GM12878 (cell line): ENCODE data around the gene TRIM73. TPM values are rescaled to one million over a fixed set of nuclear protein-coding genes. Genes with fewer than 3 reads are reported as not detected.
A peak's percentile ranks its signal among the peaks of the same experiment; 100 is the strongest.
"Not testable (repeated sequence)": the region's sequence is repeated elsewhere in the genome, so short reads cannot be mapped to it uniquely, and the experiment has no call there.

ENCODE experiments used
- ATAC-seq: fragments of 200-7000 bp; cut with Tn5 transposase; 3 replicates; pipeline ENCODE4 v1.9.1; 2020; ENCODE audit warnings: mild to moderate bottlenecking, moderate library complexity
- BruUV-seq: library from RNA; stranded (reverse); fragments of 400-500 nt; replicated peaks from 2 replicates; lab custom pipeline; 2021; lab: Mats Ljungman, UMichigan
- CTCF ChIA-PET: fragments of 300-600 bp; sonication (Branson Sonifier 250); formaldehyde crosslinking; extraction: SDS; loops from one replicate; lab custom pipeline; 2021; ENCODE audit warnings: inconsistent platforms; lab: Yijun Ruan, JAX
- POLR2A ChIA-PET: fragments of 350-600 bp; formaldehyde crosslinking; extraction: SDS; loops from one replicate; lab custom pipeline; 2021; ENCODE audit warnings: inconsistent platforms; lab: Charles Lee
- RAD21 ChIA-PET: fragments of 300-600 bp; sonication (Branson Sonifier 250); formaldehyde crosslinking; loops from one replicate; lab custom pipeline; 2023; ENCODE audit warnings: antibody characterized with exemption; ENCODE audit not compliant: unreplicated experiment; lab: Charles Lee
- SMC1A ChIA-PET: fragments of 300-600 bp; sonication (Branson Sonifier 250); formaldehyde crosslinking; loops from one replicate; lab custom pipeline; 2023; ENCODE audit not compliant: unreplicated experiment, uncharacterized antibody; lab: Charles Lee
- DNase-seq: peaks from one replicate; pipeline ENCODE4 v3.0.0-alpha.2; 2011; ENCODE audit warnings: low read depth, low spot score
- FAIRE-seq: peaks from 3 replicates; lab custom pipeline; 2011; peaks lifted over from hg19 to GRCh38; lab: Jason Lieb, UNC
- H2AFZ ChIP-seq: 2 replicates; pipeline ENCODE4 v1.6.0; 2011; ENCODE audit warnings: low read depth, low read length, control low read depth; ENCODE audit not compliant: control insufficient read depth
- H3K27ac ChIP-seq: 2 replicates; pipeline ENCODE4 v1.5.1; 2011; ENCODE audit warnings: control low read depth; ENCODE audit not compliant: control insufficient read depth, insufficient read depth
- H3K27me3 ChIP-seq, 2 experiments: replicated peaks in 1 of 2; 2 replicates each; pipeline versions ENCODE4 v1.6.0 to v1.6.1; 2011; ENCODE audit warnings: low read length in 1 of 2; ENCODE audit not compliant: control insufficient read depth in 2 of 2, insufficient read depth in 2 of 2
- H3K36me3 ChIP-seq, 2 experiments: 2 replicates each; pipeline ENCODE4 v1.5.1; 2011; ENCODE audit warnings: low read length in 1 of 2; ENCODE audit not compliant: control insufficient read depth in 2 of 2, insufficient read depth in 2 of 2
- H3K4me1 ChIP-seq: 2 replicates; pipeline ENCODE4 v1.6.1; 2011; ENCODE audit warnings: mild to moderate bottlenecking, low read length, moderate library complexity, mixed read lengths; ENCODE audit not compliant: control insufficient read depth, insufficient read depth
- H3K4me2 ChIP-seq: 2 replicates; pipeline ENCODE4 v1.6.0; 2011; ENCODE audit warnings: control low read depth; ENCODE audit not compliant: control insufficient read depth, insufficient read depth
- H3K4me3 ChIP-seq: fragments of 200-600 bp; sonication (generic); 2 replicates; pipeline ENCODE4 v1.5.1; 2016
- H3K79me2 ChIP-seq: 2 replicates; pipeline ENCODE4 v1.6.0; 2011; ENCODE audit warnings: low read length; ENCODE audit not compliant: control insufficient read depth, insufficient read depth
- H3K9ac ChIP-seq: 2 replicates; pipeline ENCODE4 v1.8.0; 2011; ENCODE audit warnings: low read length, control low read depth, mixed read lengths; ENCODE audit not compliant: control insufficient read depth, insufficient read depth
- H3K9me3 ChIP-seq: replicated peaks from 3 replicates; pipeline ENCODE4 v1.5.1; 2011; ENCODE audit warnings: mild to moderate bottlenecking, low read length; ENCODE audit not compliant: control insufficient read depth, insufficient read depth
- H4K20me1 ChIP-seq: 2 replicates; pipeline ENCODE4 v1.6.0; 2011; ENCODE audit not compliant: control insufficient read depth, insufficient read depth
- WGBS: methylation state at CpG from one replicate; pipeline ENCODE4 v1.1.6; 2016; ENCODE audit warnings: low lambda C conversion rate; ENCODE audit not compliant: insufficient replicate concordance, insufficient coverage; ENCODE audit errors: missing lambda C conversion rate; 5-methylcytosine and 5-hydroxymethylcytosine counted together
- in situ Hi-C: fragments of 300-500 bp; cut with MboI; formaldehyde crosslinking; loops from 9 replicates; pipeline ENCODE4 v1.14.3; 2018; ENCODE audit warnings: mixed read lengths
- intact Hi-C: fragments of 100-400 bp; cut with micrococcal nuclease; formaldehyde crosslinking; loops from one replicate; pipeline ENCODE4 v1.14.2; 2022; ENCODE audit not compliant: unreplicated experiment
- polyA plus RNA-seq, 11 experiments: library from polyadenylated mRNA; depleted of rRNA in 4 of 11; unstranded in 6 of 11; stranded (reverse) in 5 of 11; fragments of >200 nt; fragmentation: Nextera tagmentation in 4 of 11; fragmentation: Illumina TruSeq in 1 of 11; extraction: Ambion mirVana in 4 of 11; extraction: Trizol in 1 of 11; gene quantifications; 1 replicate in 1 of 11; 2 replicates in 10 of 11; pipeline versions ENCODE4 v1.2.1 to v1.2.3, GENCODE V29; 2011 to 2016; ENCODE audit warnings: inconsistent platforms in 2 of 11, missing spikeins in 2 of 11, low read depth in 1 of 11
- total RNA-seq, 4 experiments: library from RNA; depleted of rRNA in 3 of 4; stranded (reverse); fragments of >200 nt in 3 of 4; fragmentation: Illumina TruSeq in 1 of 4; extraction: Trizol in 1 of 4; gene quantifications; 2 replicates each; pipeline versions ENCODE4 v1.2.1 to v1.2.3, GENCODE V29; 2013 to 2021

Gene TRIM73
- total and polyA plus RNA-seq, 10 of the 15 experiments (the other 5 are each of a cell fraction or from before 2014, with no cell fraction given), result 0.16 to 3.6 (median 0.76) TPM; not detected in 1

DNA sequence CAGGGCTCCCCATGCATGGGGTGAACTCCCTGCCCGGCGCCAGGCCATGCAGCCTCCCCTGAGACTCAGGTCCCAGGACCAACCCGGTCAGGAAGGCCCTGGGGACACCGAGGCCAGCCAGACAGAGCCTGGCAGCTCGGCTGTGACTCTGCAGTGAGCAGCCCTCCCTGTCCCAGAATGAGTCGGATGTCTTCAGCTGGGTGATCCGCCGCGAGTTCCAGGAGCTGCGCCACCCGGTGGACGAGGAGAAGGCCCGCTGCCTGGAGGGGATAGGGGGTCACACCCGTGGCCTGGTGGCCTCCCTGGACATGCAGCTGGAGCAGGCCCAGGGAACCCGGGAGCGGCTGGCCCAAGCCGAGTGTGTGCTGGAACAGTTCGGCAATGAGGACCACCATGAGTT, 9.2 kb downstream of the TRIM73 start:
- RAD21 ChIA-PET, in situ Hi-C loops, H3K4me2 ChIP-seq, H4K20me1 ChIP-seq, H3K27ac ChIP-seq, H3K79me2 ChIP-seq, POLR2A ChIA-PET, SMC1A ChIA-PET, H3K4me1 ChIP-seq, H2AFZ ChIP-seq, H3K36me3 ChIP-seq, H3K9me3 ChIP-seq, H3K27me3 ChIP-seq, intact Hi-C loops, CTCF ChIA-PET, H3K9ac ChIP-seq, BruUV-seq, H3K4me3 ChIP-seq, DNase-seq, FAIRE-seq: not testable (repeated sequence)
- ATAC-seq, result peak; percentile 36
- WGBS, result no CpG with 5 or more reads among the region's 18 CpGs

DNA sequence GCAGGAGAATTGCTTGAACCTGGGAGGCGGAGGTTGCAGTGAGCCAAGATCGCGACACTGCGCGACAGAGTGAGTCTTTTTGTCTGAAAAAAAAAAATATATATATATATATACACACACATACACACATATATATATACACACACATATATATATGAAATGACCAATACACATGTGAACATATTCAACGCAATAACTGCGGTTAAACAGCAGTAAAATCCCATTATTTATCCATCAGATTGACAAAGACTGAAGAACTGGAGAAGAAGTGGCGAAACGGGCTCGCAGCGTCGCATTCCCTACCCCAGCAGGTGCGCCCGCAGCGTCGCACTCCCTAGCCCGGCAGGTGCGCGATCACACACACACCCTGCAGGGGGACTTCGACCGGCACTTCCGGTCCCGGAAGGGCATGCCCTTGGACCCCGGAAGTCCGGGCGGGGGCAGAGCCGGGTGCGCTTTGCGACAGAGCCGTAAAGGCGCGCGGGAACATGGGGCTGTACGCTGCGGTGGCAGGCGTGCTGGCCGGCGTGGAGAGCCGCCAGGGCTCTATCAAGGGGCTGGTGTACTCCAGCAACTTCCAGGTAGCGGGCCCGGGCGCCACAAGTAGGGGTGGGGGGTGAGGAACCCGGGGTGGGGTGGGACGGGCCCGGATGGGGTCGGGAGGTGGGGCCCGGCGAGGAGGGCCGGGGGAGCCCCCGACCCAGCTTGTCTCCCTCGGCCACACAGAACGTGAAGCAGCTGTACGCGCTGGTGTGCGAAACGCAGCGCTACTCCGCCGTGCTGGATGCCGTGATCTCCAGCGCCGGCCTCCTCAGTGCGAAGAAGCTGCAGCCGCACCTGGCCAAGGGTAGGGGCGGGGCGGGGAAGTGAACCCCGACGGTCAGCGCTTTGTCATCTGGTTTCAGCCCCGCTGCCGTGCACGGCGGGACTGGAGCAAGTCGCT, 14.7 kb downstream of the TRIM73 start:
- POLR2A ChIA-PET, SMC1A ChIA-PET, H3K4me3 ChIP-seq, H4K20me1 ChIP-seq, H3K4me1 ChIP-seq, H3K27ac ChIP-seq, H2AFZ ChIP-seq, H3K9ac ChIP-seq, H3K36me3 ChIP-seq, RAD21 ChIA-PET, H3K27me3 ChIP-seq, H3K79me2 ChIP-seq, DNase-seq, intact Hi-C loops, H3K9me3 ChIP-seq, H3K4me2 ChIP-seq, CTCF ChIA-PET, in situ Hi-C loops: not testable (repeated sequence)
- FAIRE-seq (peak; percentile 90), ATAC-seq (peak; percentile 96)
- no CpG with 5 or more reads among the region's 74 CpGs for WGBS
- BruUV-seq, result TSS peak; percentile 92

DNA sequence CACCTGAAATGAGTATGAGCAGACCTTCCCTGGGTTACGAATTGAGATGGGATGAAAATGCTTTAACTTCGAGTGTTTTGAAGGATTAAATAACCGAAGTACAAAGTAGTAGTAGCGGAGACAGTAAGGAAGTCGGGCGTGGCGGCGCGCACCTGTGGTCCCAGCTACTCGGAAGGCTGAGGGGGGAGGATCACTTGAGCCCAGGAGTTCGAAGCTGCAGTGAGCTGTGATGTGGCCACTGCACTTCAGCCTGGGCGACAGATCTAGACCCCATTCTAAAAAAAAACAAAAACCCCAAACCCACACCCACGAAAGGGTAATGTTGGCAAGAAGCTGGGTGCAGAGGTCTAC, 15.4 kb downstream of the TRIM73 start:
- WGBS, result no CpG with 5 or more reads among the region's 13 CpGs
- H3K4me2 ChIP-seq, CTCF ChIA-PET, RAD21 ChIA-PET, DNase-seq, SMC1A ChIA-PET, H3K79me2 ChIP-seq, H2AFZ ChIP-seq, BruUV-seq, H3K9ac ChIP-seq, intact Hi-C loops, H3K36me3 ChIP-seq, H3K27ac ChIP-seq, H3K4me1 ChIP-seq, H3K9me3 ChIP-seq, H4K20me1 ChIP-seq, H3K27me3 ChIP-seq, FAIRE-seq, in situ Hi-C loops, H3K4me3 ChIP-seq, POLR2A ChIA-PET: not testable (repeated sequence)
- peak; percentile 20 for ATAC-seq

DNA sequence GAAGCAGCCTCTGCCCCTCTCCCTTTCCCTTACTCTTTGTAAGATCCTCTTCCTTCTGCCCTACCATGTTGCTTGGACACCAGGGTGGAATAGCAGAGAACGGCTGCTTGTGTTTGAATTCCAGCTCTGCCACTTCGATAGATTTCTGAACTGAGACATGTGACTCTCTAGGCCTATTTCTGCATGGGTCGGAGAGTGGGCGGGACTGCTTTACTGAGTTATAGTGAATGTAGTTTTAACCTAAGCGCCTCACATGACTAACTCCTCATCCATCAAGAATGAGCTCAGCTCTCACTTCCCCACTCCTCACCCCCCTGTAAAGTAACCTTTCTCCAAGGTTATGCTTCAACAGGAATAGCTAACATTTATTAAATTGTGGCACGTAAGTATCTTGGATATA, 18.8 kb downstream of the TRIM73 start:
- H3K27me3 ChIP-seq, CTCF ChIA-PET, H3K9me3 ChIP-seq, H3K36me3 ChIP-seq, RAD21 ChIA-PET, H3K4me3 ChIP-seq, H3K9ac ChIP-seq, H4K20me1 ChIP-seq, FAIRE-seq, BruUV-seq, H2AFZ ChIP-seq, DNase-seq, POLR2A ChIA-PET, intact Hi-C loops, SMC1A ChIA-PET, in situ Hi-C loops, ATAC-seq, H3K27ac ChIP-seq, H3K79me2 ChIP-seq, H3K4me2 ChIP-seq, H3K4me1 ChIP-seq: not testable (repeated sequence)
- 44% methylated on average over 4 of the region's 6 CpGs for WGBS
